H54 (cell line): ENCODE data around the gene PIP5K1C.

Experiments used
- DNase-seq: peaks from one replicate; pipeline ENCODE4 v3.0.0; 2011; ENCODE audit warnings: low spot score, mixed read lengths; ENCODE audit not compliant: insufficient read length
- FAIRE-seq: peaks from 3 replicates; lab custom pipeline; 2011; peaks lifted over from hg19 to GRCh38; lab: Jason Lieb, UNC
- POLR2A ChIP-seq: IDR thresholded peaks from 2 replicates; pipeline ENCODE4 v1.6.1; 2011; ENCODE audit warnings: low read depth, mild to moderate bottlenecking, low read length

PIP5K1C gene

GRCh38 chr19:3607303-3608078 is 92.8 kb downstream of the PIP5K1C start:
- FAIRE-seq, result no peak
- TF ChIP-seq POLR2A, result no peak; the same call in 1 of the 2 replicates
- peak; percentile 90 for DNase-seq

DNA sequence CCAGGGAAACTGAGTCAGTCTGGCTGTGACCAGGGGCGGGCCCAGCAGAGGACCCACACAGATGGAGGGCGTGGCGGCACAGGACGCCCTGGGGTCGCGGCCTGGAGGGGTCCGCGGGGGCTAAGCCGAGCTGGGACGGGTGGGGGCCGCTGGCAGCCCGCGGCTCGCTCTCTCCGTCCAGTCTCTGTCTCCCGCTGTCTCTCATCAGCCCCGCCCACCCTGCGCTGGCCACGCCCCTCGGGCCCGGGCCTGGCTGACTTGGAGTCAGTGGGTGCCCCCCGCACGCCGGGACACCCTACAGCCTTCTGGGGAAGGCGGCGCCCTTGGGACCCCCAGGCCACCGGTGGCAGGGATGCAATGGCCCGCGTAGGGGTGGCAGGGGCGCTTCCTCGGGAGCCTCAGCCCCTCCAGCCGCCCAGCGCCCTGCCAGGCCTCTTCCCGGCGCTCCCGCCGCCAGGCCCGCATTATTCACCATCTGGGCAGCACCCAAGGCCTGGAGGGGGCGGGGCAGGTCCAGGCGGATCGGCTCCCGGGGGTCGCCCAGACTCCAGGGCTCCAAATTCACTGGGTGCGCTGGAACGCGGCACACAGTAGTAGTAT is 93.5 kb downstream of the PIP5K1C start, which contains the start of gene TBXA2R:
TBXA2R (minus strand) TSS at position 186 of the 600 bp plus-strand sequence. CDS start 6,241 bp downstream, outside the sequence.
- peak; percentile 54 for TF ChIP-seq POLR2A
- FAIRE-seq, result no peak
- DNase-seq, result peak; percentile 96

DNA sequence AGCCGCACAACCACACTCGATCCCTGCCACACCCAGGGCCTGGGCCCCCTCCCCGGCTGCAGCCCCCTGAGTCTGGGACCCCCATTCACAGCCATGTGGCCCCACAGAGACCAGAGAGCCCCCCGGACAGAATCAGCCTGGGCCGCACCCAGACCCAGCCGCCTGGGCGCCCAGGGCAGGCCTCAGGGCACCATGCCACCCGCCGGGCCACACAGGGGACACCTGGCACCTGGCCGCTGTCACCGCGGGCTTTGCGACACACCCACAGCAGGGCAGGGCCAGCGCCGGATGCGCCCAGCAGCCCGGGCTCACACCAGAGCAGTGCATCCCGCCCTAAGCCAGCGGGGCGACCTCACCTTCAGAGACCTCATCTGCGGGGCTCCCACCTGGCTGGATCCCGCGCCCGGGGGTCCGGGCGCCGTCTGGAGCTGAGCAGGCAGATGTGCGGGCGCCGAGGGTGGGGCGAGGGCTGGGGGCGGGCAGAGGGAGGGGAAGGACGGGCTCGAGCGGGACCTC is 94.0 kb downstream of the PIP5K1C start:
- DNase-seq (peak; percentile 78), FAIRE-seq (no peak)
- TF ChIP-seq POLR2A, result 0 out of 2 replicates have a peak, but pooled peaks have one; percentile 2

GRCh38 chr19:3605770-3606169 is 94.5 kb downstream of the PIP5K1C start:
- FAIRE-seq, result no peak
- TF ChIP-seq POLR2A, result no peak
- no peak for DNase-seq

- TF ChIP-seq POLR2A, result no peak
- FAIRE-seq, result no peak
- DNase-seq, result no peak
Observed at GRCh38 chr19:3605361-3605760, 94.9 kb downstream of the PIP5K1C start.

DNA sequence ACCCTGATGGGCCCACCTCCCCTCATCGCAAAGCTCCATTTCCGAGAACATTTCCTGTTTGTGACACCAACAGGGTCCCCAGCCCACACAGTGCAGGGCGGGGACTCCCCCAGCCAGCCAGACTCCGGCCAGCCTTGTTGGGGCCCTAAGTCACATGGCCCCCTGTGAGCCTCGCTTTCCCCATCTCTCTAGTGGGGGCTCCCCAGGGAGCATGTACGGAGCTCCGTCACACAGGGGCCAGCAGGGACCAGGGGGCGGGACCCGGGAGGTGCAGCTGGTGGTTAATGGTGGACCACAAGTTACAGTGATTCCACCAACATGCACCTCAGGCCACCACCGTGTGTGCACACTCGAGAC is 95.3 kb downstream of the PIP5K1C start:
- TF ChIP-seq POLR2A, result no peak
- FAIRE-seq (no peak), DNase-seq (no peak)

DNA sequence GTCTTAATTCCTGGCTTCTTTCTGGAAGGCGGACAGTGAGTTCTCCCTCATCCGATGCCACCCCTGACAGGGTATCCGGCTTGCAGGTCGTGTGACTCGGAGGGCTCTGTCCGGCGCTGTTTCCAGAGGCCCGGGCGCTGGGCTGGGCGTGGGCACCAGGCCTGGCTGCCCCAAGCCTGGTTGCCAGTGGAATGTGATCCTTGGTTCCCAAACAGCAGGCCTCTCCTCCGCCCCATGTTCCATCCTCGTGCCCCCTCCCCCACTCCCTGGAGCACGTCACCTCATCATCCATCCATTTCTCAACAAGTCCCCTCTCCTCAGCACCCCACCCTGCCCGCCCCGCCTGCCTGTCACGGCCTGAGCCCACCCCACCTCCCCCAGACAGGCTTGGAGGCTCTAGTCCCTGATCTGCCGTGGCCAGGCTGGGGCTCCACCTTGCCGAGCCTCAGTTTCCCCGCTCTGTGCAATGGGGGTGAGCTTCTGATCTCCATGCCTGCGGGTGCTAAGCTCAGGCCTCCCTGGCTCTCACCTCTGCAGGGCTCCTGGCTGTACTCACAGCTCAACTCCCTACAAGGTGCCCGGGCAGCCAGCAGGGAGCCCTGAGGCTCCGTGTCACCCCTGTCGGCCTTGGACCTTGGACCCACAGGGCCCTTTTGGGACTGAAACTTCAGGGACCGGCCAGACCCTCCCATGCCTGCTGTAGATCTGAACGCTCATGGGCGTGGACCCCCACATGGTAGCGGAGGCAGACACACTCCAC is 95.9 kb downstream of the PIP5K1C start:
- no peak for TF ChIP-seq POLR2A
- no peak for FAIRE-seq
- no peak for DNase-seq

DNA sequence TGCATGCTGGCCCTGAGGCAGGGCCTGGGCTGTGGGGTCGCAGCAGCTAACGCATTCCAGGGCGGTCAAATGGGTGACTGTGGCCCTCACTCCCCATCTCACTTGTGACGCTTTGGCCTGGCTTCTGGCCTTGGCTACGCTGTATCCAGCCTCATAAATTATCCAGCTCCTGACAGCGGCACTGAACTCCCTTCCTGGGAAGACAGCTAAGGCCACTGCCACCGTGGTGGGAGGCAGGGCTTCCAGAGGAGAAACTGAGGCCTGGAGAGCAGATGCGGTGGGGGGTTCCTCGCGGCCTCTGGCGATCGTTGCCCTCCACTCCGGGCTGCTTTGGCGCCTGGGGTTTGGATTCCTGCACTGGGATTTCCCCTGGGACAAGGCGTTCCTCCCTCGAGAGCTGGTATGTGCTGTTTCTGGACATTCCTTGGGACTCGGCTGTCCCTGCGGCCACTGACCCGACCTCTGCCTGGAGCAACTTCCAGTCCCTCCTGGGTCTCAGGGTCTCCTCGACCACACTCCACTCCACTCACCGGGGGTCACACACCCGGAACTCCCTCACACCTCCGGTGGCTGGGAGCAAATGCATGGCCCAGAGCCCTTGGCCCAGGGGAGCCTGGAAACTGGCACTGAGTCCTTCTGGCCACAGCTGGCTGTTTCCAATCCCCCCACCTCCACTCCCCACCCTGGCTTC is 97.0 kb downstream of the PIP5K1C start:
- no peak for TF ChIP-seq POLR2A
- DNase-seq (no peak), FAIRE-seq (no peak)

DNA sequence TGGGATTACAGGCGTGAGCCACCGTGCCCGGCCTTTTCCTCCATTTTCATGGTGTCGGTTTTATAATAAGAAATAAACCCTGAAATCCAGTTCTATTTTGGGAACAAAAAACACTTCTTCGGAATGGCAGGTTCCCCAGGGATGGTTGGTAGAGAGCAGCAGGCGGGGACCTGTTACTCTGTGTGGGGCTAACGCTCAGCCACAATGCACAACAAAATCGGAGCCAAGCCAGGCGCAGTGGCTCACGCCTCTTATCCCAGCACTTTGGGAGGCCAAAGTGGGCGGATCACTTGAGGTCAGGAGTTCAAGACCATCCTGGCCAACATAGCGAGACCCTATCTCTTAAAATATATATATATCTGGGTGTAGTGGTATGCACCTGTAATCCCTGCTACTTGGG is 99.2 kb downstream of the PIP5K1C start:
- no peak for FAIRE-seq
- DNase-seq, result no peak
- no peak for TF ChIP-seq POLR2A

- TF ChIP-seq POLR2A, result no peak
- no peak for FAIRE-seq
- DNase-seq, result peak; percentile 55
Observed at GRCh38 chr19:3599776-3600187, 100.5 kb downstream of the PIP5K1C start.

GRCh38 chr19:3595521-3596061 is 104.7 kb downstream of the PIP5K1C start:
- DNase-seq, result no peak
- no peak for FAIRE-seq
- TF ChIP-seq POLR2A, result no peak

- DNase-seq (no peak), FAIRE-seq (no peak)
- TF ChIP-seq POLR2A, result no peak
Observed at GRCh38 chr19:3593156-3593555, 107.1 kb downstream of the PIP5K1C start.

DNA sequence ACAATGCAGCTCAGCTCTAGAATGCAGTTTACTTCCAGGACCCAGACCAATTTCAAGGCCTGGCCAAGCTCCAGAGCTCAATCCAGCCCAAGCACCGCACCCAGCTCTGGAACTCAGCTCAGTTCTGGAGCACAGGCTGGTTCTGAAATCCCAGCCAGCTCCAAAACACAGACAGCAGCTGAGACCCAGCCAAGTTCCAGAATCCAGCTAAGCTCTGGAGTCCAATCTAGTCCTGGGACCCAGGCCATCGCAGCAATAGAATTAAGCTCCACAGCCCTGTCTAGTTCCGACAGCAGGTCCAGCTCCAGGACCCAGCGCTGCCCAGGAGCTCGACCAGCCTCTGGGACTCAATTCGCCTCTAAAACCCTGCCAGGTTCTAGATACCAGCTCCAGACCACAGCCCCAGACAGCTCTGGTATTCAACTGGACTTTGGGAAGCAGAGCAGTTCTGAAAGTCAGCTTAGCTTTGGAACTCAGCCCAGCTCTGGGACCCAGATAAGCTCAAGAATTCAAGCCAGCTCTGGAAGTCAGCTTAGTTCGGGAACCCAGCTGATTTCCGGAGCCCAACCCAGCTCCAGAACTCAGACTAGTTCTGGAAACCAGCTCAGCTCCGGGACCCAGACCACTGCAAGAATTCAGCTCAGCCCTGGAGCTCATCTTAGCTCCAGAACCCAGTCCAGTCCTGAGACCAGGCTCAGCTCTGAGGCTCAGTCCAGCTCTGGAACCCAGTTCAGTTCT is 108.2 kb downstream of the PIP5K1C start:
- no peak for DNase-seq
- no peak for TF ChIP-seq POLR2A

More for the DNA sequence above, 108.2 kb downstream of the PIP5K1C start:
- no peak for FAIRE-seq
